ENCODE data around the gene PPP1CB. TPM values are rescaled to one million over a fixed set of nuclear protein-coding genes. Genes with fewer than 3 reads are reported as not detected.
"Not testable (repeated sequence)": the region's sequence is repeated elsewhere in the genome, so short reads cannot be mapped to it uniquely, and the experiment has no call there.

Gene PPP1CB
- total RNA-seq, 2 experiments from 2014 or later = 48.5 to 144 TPM

- intact Hi-C loops (cut with micrococcal nuclease; ENCODE audit: unreplicated experiment) = no loop called here
- no TSS peak for BruUV-seq (replicated peaks)
- H4K20me1 ChIP-seq (ENCODE audit: insufficient read depth, low read length) = no peaks in the 10 kb centered on the region
- DNase-seq (ENCODE audit: low spot score) = no peak
- no peaks in the 10 kb centered on the region for H3K4me1 ChIP-seq (ENCODE audit: insufficient read depth, low read length, poor library complexity, severe bottlenecking)
- TF ChIP-seq EZH2phosphoT487 (IDR thresholded peaks at IDR 0.05; ENCODE audit: borderline replicate concordance, low read depth, low read length) (no peak), CTCF (conservative IDR thresholded peaks at IDR 0.05; ENCODE audit: low read length) (no peak)
- H3K36me3 ChIP-seq (ENCODE audit: insufficient read depth, low read length) = no peaks in the 10 kb centered on the region
- H3K27ac ChIP-seq (ENCODE audit: low read depth, low read length, poor library complexity, severe bottlenecking) = no peak overlapping the region
- no peaks in the 10 kb centered on the region for H3K9me3 ChIP-seq (ENCODE audit: low read length)
- CTCF ChIA-PET (ENCODE audit: unreplicated experiment) = no interaction called here
- POLR2A ChIA-PET = no interaction called here
- H3K4me3 ChIP-seq (ENCODE audit: low read depth, low read length, poor library complexity, severe bottlenecking) = no peak overlapping the region
- H3K4me2 ChIP-seq (ENCODE audit: low read length) = no peak overlapping the region
- no peaks in the 10 kb centered on the region for H3K79me2 ChIP-seq (ENCODE audit: insufficient read depth, low read depth, low read length)
- H2AFZ ChIP-seq (ENCODE audit: low read length) = no peak overlapping the region
- no peaks in the 10 kb centered on the region; the same call in 1 of the 2 replicates for H3K9me2 ChIP-seq (ENCODE audit: insufficient read depth, low read length)
These were observed 16.1 kb upstream of the PPP1CB start for GRCh38 chr2:28735511-28735910.

GRCh38 chr2:28736034-28736433, 15.6 kb upstream of the PPP1CB start:
- TF ChIP-seq CTCF (conservative IDR thresholded peaks at IDR 0.05; ENCODE audit: low read length) (no peak), EZH2phosphoT487 (IDR thresholded peaks at IDR 0.05; ENCODE audit: borderline replicate concordance, low read depth, low read length) (no peak)
- Histone ChIP-seq H3K36me3 (ENCODE audit: insufficient read depth, low read length) (no peaks in the 10 kb centered on the region), H4K20me1 (ENCODE audit: insufficient read depth, low read length) (no peaks in the 10 kb centered on the region), H3K4me2 (ENCODE audit: low read length) (no peak overlapping the region), H3K79me2 (ENCODE audit: insufficient read depth, low read depth, low read length) (no peaks in the 10 kb centered on the region), H3K4me1 (ENCODE audit: insufficient read depth, low read length, poor library complexity, severe bottlenecking) (no peaks in the 10 kb centered on the region), H2AFZ (ENCODE audit: low read length) (no peak overlapping the region), H3K9me3 (ENCODE audit: low read length) (no peaks in the 10 kb centered on the region), H3K9me2 (ENCODE audit: insufficient read depth, low read length) (no peaks in the 10 kb centered on the region; the same call in 1 of the 2 replicates), H3K27ac (ENCODE audit: low read depth, low read length, poor library complexity, severe bottlenecking) (no peak overlapping the region), H3K4me3 (ENCODE audit: low read depth, low read length, poor library complexity, severe bottlenecking) (no peak overlapping the region)
- no TSS peak for BruUV-seq (replicated peaks)
- CTCF ChIA-PET (ENCODE audit: unreplicated experiment) = no interaction called here
- intact Hi-C loops (cut with micrococcal nuclease; ENCODE audit: unreplicated experiment) = no loop called here
- POLR2A ChIA-PET = no interaction called here
- no peak for DNase-seq (ENCODE audit: low spot score)

GRCh38 chr2:28737655-28738054, 14.0 kb upstream of the PPP1CB start:
- BruUV-seq (replicated peaks) = no TSS peak

GRCh38 chr2:28742619-28743018, 9.0 kb upstream of the PPP1CB start:
- intact Hi-C loops (cut with micrococcal nuclease; ENCODE audit: unreplicated experiment); H3K9me2 ChIP-seq (ENCODE audit: insufficient read depth, low read length); H2AFZ ChIP-seq (ENCODE audit: low read length); H3K27ac ChIP-seq (ENCODE audit: low read depth, low read length, poor library complexity, severe bottlenecking); H3K4me2 ChIP-seq (ENCODE audit: low read length); H3K79me2 ChIP-seq (ENCODE audit: insufficient read depth, low read depth, low read length); H4K20me1 ChIP-seq (ENCODE audit: insufficient read depth, low read length); H3K36me3 ChIP-seq (ENCODE audit: insufficient read depth, low read length); BruUV-seq (replicated peaks); CTCF ChIA-PET (ENCODE audit: unreplicated experiment); H3K9me3 ChIP-seq (ENCODE audit: low read length); H3K4me3 ChIP-seq (ENCODE audit: low read depth, low read length, poor library complexity, severe bottlenecking); DNase-seq (ENCODE audit: low spot score); POLR2A ChIA-PET; H3K4me1 ChIP-seq (ENCODE audit: insufficient read depth, low read length, poor library complexity, severe bottlenecking): not testable (repeated sequence)

More at GRCh38 chr2:28737655-28738054, 14.0 kb upstream of the PPP1CB start:
- H3K27ac ChIP-seq (ENCODE audit: low read depth, low read length, poor library complexity, severe bottlenecking) = no peak overlapping the region
- intact Hi-C loops (cut with micrococcal nuclease; ENCODE audit: unreplicated experiment) = no loop called here
- no peaks in the 10 kb centered on the region for H4K20me1 ChIP-seq (ENCODE audit: insufficient read depth, low read length)
- H3K36me3 ChIP-seq (ENCODE audit: insufficient read depth, low read length) = no peaks in the 10 kb centered on the region
- H3K4me2 ChIP-seq (ENCODE audit: low read length) = no peak overlapping the region
- H2AFZ ChIP-seq (ENCODE audit: low read length) = no peak overlapping the region
- no peak for DNase-seq (ENCODE audit: low spot score)
- H3K4me1 ChIP-seq (ENCODE audit: insufficient read depth, low read length, poor library complexity, severe bottlenecking) = no peaks in the 10 kb centered on the region
- no peak overlapping the region for H3K4me3 ChIP-seq (ENCODE audit: low read depth, low read length, poor library complexity, severe bottlenecking)
- ChIA-PET POLR2A (interaction anchor here (1.4 kb wide), 1 partner anchor 23 kb away, joined by 3 read pairs; no protein-coding TSS in a partner anchor), CTCF (ENCODE audit: unreplicated experiment) (no interaction called here)
- H3K79me2 ChIP-seq (ENCODE audit: insufficient read depth, low read depth, low read length) = no peaks in the 10 kb centered on the region
- H3K9me3 ChIP-seq (ENCODE audit: low read length) = no peaks in the 10 kb centered on the region
- H3K9me2 ChIP-seq (ENCODE audit: insufficient read depth, low read length) = no peaks in the 10 kb centered on the region; the same call in 1 of the 2 replicates
- TF ChIP-seq CTCF (conservative IDR thresholded peaks at IDR 0.05; ENCODE audit: low read length) = no peak
